Stimulated activated CD4-positive, alpha-beta T cell treated with anti-CD3 and anti-CD28 coated beads, Interleukin-4, amount 100 ng/mL, for 24 hours (primary cell): ENCODE data around the gene SLC25A31.

Experiments
- DNase-seq: peaks from one replicate; pipeline ENCODE4 v3.0.0-alpha.2; 2020

Gene SLC25A31

GRCh38 chr4:127778102-127778501 lies 47.9 kb downstream of the SLC25A31 start:
- DNase-seq, result no peak

GRCh38 chr4:127780598-127780997 lies 50.4 kb downstream of the SLC25A31 start:
- DNase-seq, result no peak

- DNase-seq, result no peak
These were observed 51.3 kb downstream of the SLC25A31 start for GRCh38 chr4:127781300-127782024.

- DNase-seq, result peak; percentile 49
These were observed 51.8 kb downstream of the SLC25A31 start for GRCh38 chr4:127782025-127782274.

- DNase-seq, result peak; percentile 6
These were observed 52.2 kb downstream of the SLC25A31 start, which contains the start of gene HSPA4L for GRCh38 chr4:127782275-127783025. Gene HSPA4L, plus strand, starts transcription at chr4:127782322. Its CDS starts 229 bp downstream, at chr4:127782551.

- DNase-seq, result no peak
These were observed 53.0 kb downstream of the SLC25A31 start for GRCh38 chr4:127783026-127783769.

- DNase-seq, result no peak
These were observed 54.0 kb downstream of the SLC25A31 start for GRCh38 chr4:127783955-127784770.

GRCh38 chr4:127788517-127788916 lies 58.3 kb downstream of the SLC25A31 start:
- no peak for DNase-seq

GRCh38 chr4:127791391-127791790 lies 61.2 kb downstream of the SLC25A31 start:
- no peak for DNase-seq

GRCh38 chr4:127793528-127793927 lies 63.3 kb downstream of the SLC25A31 start:
- no peak for DNase-seq

GRCh38 chr4:127799711-127800110 lies 69.5 kb downstream of the SLC25A31 start:
- no peak for DNase-seq

- DNase-seq, result no peak
These were observed 79.1 kb downstream of the SLC25A31 start for GRCh38 chr4:127809173-127809800.

- no peak for DNase-seq
These were observed 80.4 kb downstream of the SLC25A31 start for GRCh38 chr4:127810551-127810950.

- DNase-seq, result no peak
These were observed 92.2 kb downstream of the SLC25A31 start for GRCh38 chr4:127822430-127822829.
